ENCODE results near the gene NTNG1.
"Not testable (repeated sequence)": the region's sequence is repeated elsewhere in the genome, so short reads cannot be mapped to it uniquely, and the experiment has no call there.

NTNG1 gene

DNA sequence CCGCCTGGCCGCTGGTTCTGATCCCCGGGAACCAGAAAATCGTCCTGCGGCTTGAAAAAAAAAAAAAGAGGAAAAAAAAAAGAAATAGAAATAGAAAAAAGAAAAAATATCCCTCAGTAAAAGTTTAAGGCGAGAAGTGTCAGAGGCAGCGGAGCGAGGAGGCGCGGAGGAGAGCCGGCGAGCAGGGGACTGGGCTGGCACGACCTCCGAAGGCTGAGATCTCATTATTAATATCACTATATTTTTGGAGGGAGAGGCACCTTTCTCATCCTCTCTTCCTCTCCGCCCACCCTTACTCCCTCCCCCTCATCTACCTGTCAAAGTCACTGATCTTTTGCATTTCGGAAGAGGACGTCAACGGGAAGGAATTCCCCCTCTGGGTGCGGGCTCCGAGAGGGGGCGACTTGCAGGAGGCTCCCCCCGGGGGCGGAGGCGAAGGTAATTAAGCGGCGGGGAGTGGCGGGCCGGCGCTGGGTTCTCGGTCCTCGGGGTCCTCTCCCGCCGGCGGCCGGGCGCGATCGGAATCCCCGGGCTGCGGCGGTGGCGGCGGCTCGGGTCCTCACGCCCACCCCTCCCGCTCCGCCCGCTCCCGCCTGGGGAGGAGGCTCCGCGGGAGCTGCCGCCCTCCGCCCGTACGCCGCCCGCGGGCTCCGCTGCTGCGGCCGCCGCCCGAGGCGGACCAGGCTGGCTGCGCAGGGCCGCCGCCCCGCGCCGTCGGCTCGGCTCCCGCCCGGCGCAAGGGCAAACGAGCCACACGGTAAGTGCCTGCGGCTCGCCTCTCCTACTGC, at the start of gene NTNG1:
NTNG1 (plus strand) TSS at position 337 of the 788 bp plus-strand sequence.
- peak; percentile 29 for DNase-seq (ENCODE audit: low spot score)

DNA sequence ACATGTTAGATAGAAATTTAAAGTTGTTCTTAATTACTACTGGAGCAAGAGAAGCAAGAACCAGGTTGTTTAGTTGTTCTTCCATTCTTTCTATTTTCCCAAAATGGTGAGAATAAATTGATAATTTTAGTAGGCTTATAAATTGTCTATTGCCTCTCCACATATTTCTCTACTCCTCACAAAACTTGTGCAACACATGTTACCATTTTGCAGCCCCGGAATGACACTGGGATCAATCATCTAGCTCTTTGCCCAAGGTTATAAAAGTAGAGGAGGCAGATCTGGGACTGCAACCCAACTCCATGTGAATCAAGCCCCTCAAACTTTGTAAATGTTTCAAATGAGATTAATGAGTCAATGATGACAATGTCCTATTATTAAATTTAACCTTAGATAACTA, 49.4 kb upstream of the NTNG1 start:
- no peak for DNase-seq (ENCODE audit: low spot score)

DNA sequence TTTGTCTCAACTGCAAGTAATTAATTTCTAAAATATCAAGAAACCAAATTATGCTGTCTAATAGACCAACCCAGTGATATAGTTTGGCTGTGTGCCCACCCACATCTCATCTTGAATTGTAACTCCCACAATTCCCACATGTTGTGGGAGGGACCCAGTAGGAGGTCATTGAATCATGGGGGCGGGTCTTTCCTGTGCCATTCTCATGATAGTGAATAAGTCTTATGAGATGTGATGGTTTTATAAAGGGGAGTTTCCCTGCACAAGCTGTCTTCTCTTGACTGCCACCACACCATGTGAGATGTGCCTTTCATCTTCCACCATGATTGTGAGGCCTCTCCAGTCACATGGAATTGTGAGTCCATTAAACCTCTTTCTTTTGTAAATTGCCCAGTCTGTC, 47.4 kb upstream of the NTNG1 start:
- not testable (repeated sequence) for DNase-seq (ENCODE audit: low spot score)

DNA sequence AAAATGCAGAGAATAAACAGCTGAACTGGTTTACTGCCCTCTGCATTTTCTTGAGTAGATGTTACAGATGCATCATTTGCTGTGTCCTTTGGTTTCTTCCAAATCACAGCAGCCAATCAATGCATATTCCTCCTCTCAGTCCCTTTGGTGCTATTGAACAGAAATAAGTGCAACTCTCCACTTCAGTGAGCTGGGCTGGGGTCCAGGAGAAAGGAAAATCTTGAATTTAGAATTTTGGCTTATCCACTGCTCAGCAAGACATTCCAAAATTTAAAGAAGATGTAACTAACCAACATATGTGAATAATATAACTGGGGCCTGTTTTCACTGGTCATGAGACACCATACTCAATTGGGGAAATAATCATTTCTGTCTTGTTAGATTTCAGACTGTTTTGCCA, 45.2 kb upstream of the NTNG1 start:
- no peak for DNase-seq (ENCODE audit: low spot score)

DNA sequence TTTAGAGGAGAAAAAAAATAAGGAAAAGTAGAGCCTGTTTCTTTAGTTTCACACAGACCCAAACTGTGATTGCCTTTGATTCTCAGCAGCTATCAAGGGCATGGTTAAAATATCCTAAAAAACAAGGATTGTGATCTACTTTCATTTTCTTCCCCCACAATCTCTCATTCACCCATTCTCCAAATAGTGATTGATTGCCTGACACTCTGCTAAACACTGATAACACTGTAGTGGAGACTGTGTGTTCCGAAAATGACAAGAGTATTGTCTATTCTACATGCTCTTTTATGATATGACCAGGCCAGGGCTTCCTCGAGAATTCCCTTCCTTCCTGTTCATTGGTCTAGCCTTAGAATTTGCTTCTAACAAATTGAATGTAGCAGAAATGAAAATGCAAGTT, 44.1 kb upstream of the NTNG1 start:
- DNase-seq (ENCODE audit: low spot score), result no peak

DNA sequence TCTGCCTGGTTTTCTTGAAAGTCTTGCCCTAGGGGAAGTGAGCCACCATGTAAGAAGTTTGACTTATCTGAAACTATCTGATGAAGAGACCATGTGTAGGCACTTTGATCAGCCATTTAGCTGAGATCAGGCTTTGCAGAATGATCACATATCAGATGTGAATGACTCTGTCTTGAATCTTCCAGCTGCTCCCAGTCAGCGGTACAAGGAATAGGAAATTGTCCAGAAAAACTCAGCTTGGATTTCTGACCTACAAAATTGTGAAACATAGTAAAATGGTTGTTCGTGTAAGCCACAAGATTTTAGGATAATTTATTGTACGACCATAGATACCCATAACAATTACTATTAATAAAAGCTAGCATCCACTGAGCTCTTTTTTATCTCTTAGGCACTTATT, 41.9 kb upstream of the NTNG1 start:
- no peak for DNase-seq (ENCODE audit: low spot score)

DNA sequence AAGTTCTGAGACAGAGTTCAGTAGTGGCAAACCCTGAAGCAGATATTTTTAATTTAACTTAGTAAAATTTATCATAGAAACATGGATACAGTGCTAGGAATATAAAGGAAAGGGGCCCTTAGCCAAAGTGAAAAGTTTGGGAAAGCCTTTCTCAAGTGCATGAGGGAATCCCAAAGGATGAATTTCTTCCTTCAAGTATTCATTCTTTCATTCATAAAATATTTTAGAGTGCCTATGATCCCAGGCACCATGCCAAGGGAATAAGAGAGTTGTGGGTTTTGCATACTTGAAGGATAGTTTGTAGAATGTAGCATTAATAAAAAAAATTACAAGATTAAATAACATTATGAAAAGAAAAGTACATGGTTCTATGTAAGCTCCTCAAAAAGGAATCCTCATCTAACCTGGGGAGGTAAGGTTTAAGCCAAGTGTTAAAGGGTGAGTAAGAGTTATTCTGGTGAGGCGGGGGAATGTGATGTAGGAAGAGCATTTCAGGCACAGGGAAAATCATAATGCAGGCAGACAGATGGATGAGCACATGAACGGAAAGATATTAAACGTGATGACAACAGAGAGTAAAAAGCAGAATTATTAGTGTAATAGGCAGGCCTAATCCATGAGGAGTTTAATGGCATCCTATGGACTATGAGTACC, 40.4 kb upstream of the NTNG1 start:
- no peak for DNase-seq (ENCODE audit: low spot score)

DNA sequence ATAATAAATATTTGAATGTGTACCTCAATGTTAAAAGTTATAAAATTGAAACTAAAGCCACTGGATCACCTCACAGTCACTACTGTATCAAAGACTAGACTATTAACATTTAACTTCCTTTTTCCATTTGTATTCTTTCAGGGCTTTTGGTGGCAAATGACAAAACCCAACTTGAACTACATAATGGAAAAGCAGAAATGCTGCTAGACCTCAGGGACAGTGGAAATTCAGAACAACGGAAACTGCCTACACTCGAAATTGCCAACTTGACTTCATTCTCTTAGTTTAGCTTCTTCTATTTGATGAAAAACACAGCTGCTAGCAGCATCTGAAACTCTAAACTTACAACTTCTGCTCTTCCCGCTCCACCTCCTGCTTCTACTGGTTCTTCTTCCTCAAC, 34.9 kb upstream of the NTNG1 start:
- no peak for DNase-seq (ENCODE audit: low spot score)

DNA sequence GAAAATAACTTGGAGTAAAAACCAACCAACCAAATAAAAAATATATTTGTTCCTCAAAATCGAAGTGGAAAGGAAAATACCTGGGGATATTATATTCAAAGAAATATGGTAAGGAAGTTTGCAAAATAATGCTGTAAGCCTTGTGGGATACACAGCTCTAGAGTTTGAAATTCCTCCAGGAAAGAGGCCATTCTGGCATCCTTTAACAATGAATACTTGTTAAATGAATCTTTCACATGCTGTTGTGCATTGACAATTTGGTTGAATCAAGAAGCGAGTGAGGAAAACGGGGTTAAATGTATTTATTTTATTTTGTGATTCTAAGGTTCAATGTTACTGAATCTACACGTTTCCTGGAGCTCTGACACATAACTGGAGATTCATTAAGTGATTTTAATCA, 30.5 kb upstream of the NTNG1 start:
- DNase-seq (ENCODE audit: low spot score), result no peak

DNA sequence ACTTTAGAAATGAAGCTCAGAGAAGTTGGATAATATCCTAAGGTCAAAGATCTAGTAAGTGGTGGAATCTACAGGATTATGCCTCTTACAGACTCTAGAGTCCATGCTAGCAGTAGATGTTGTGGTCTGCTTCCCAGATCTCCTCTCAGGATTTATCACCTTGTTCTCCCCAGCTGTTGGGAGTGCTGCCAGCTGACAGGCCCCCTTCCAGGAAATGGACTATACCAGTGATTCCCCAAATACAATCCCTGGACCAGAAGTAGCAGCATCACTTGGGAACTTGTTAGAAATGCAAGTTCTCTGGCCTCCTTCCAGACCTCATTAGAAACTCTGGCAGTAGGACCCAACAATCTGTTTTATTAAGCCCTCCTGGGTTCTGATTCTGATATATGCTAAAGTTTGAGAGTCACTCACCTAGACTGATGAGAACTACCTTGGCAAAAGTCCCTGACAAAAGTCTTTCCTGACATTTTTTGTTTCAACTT, 24.5 kb upstream of the NTNG1 start:
- DNase-seq (ENCODE audit: low spot score), result no peak

DNA sequence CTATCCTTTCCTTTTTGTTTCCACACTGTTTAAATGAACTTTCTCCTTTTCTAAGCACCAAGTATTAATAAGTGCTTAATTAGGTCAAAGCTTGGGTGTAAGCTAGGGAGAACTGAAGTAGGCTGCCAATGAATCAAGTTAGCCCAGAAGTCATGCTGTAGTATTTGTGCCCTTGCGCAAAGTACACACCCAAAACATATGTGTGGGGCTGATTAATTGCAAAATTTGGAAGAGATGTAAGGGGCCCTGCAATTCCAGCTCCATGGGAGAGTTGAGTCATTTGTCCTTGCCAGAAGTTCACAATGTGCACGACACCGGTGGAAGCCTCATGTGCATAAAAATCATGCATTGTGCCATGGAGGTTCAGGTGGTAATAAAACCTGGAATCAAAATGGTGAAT, 18.6 kb upstream of the NTNG1 start:
- DNase-seq (ENCODE audit: low spot score), result no peak

DNA sequence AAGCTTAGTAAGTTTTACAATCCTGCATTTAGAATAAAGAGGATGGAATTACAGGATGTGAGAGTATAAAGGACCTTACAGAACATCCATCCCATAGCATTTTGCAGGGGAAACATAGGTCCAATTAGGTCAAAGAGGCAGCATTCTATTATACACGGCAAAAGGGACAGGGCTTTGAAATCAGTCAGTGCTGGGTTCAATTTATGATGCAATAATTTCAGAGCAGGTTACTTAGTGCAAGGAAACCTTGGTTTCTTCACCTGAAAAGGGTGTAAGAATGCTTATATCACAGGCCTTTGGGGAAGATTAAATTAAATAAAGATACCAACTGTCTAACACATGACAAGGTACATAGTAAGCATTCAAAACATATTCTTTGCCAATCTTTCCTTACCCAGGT, 17.1 kb upstream of the NTNG1 start:
- DNase-seq (ENCODE audit: low spot score), result no peak

DNA sequence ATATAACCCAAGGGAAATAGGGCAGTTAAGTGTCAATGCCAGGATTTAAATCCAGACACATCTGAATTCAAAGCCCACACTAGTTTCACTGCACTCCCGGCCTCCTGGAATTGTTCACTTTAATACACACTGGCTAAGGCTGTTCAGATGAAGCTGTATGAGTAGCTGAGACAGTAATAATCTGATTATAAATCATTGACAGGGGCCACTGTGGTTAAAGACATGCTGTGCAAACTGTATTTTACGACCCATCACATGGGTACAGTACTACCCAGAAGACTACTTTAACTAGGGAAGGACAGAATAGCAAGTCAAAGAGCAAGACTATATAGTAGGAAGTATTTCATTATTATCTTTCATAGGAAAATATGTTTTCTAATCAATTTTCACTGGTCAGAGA, 16.1 kb upstream of the NTNG1 start:
- DNase-seq (ENCODE audit: low spot score), result no peak

DNA sequence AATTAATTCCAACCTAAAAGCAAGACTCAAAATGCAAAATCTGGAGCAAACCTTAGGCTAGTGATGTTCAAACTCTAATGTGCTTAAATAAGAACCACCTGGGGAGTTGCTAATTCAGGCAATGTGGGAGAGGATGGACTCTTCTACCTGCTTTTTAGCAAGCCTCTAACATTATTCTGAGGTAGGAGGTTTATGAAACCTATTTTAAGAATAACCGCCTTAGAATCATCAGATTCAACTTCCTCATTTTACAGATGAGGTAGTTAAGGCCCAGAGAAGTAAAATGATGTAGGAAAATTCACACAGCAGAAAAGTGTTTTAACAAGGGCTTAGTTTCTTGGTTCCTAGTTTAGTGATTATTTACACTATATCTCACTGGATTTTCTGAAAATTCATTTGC, 8.6 kb upstream of the NTNG1 start:
- no peak for DNase-seq (ENCODE audit: low spot score)

DNA sequence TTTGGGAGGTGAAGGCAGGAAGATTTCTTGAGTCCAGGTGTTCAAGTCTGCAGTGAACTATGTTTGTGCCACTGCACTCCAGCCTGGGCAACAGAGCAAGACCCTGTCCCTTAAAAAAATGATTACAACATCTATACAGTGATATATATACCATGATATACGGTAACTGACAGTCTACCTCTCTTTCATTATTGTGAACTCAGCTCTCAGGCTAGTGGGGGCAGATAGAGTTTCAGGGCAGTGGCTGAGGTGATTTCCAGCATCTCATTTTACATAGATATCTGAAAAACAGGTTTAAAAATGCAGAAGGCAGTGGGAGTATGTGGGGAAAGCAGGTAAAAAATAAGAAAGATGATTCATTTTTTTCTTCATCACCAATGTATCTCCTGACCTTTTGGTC, 8.1 kb upstream of the NTNG1 start:
- DNase-seq (ENCODE audit: low spot score), result no peak

DNA sequence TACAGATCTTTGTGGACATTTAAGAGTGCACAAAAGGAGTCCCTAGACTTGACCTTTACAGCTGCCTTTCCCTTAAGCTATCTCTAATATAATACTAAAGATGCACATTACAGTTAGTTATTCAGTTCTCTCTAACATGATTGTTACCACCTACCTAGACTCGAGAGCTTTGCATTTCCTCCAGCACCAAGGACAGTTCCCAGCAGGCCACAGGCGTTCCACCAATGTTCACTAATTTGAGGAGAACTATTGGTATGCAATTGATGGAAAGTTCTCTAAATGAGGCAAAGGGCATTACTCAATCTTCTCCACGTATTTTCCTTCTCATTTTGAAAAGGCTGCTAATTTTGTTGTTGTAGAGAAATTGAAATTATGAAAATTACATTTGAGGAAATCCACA, 5.4 kb upstream of the NTNG1 start:
- DNase-seq (ENCODE audit: low spot score), result peak; percentile 39

DNA sequence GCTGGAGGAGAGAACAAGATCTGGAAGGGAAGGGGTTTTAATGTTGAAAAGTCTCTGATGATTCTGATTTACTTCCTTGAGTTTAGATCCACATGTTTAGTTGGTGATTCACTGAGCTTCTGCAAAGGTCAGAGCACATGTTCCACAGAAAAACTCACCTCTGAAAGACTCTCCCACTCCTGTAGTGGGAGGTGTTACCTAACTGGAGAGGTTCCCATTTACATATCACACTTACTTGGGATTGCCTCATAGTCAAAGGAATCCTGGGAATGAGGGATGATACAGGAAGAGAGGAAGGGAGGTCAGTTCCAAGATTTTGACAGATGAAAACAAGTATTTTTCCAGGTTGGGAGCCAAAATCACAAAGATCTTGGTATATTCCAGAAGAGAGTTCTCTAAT, 2.7 kb upstream of the NTNG1 start:
- DNase-seq (ENCODE audit: low spot score), result no peak

DNA sequence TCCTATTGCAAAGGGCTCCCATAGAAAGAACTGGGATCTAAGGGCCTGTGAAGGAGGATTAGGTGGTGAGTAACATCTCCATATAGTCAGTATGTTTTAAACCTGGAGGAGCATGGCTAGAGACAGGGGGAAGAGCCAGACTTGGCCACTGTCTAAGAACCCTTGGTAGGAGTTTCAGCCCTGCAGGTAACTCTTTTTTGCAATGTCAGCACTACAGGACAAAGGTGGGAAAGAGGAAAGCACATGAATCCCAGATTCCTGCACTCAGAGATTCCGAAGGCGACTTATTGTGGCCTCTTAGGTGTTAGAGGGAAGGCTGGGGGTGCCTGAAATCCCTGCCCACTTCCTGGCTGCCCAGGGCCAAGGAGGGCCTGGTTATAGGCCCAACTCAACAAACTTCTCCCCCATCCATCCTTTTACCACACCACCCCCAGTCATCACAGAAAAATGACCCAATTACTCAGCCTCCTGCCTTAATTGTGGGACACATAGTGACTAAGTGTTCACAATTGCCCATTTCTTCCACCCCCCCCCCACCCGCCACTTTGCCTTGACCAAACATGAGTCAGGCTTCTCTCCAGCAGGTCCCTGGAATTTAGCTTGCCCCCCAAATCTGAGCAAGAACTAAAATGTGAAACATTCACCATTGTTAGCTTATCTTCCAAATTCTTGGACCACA, 1.9 kb upstream of the NTNG1 start:
- peak; percentile 11 for DNase-seq (ENCODE audit: low spot score)

DNA sequence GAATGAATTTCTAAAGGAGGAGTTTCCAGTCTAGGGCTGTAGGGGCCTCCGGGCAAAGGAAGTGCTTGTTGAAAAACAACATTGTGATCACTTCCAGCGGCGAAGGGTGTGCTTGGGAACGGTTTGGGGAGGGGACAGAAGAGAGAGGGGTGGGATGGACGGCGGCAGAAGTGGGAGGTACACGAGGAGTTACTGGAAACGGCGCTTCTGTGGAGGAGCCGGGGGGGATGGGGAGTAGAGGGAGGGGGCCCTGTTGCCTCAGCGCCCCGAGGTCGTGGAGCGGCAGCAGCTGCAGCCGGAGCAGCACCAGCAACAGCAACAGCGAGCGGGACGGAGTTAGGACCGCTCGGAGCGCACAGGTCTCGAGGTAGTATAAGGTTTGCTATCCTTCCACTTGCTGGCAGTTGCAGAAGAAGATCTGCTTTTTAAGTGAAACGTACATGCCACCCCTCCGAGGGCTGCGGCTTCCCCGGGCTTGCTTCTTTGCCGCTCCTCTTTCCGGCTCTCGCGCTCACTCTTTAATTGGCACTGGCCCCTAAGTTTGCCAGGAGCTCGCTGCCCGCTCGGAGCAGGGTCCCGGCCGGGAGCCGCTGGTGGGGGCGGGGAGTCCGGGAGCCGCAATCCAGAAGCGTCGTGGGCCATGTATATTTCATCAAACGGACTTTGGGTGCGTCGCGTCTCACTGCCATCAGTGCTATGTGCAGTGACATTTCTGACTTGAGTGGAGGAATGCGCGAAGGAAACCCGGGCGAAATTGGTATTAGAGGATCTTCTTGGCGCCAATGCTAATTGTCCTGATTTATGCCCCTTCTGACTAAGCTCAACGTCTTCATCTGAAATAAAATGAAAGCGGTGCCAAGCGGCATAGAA, 771 bp upstream of the NTNG1 start:
- DNase-seq (ENCODE audit: low spot score), result peak; percentile 17

DNA sequence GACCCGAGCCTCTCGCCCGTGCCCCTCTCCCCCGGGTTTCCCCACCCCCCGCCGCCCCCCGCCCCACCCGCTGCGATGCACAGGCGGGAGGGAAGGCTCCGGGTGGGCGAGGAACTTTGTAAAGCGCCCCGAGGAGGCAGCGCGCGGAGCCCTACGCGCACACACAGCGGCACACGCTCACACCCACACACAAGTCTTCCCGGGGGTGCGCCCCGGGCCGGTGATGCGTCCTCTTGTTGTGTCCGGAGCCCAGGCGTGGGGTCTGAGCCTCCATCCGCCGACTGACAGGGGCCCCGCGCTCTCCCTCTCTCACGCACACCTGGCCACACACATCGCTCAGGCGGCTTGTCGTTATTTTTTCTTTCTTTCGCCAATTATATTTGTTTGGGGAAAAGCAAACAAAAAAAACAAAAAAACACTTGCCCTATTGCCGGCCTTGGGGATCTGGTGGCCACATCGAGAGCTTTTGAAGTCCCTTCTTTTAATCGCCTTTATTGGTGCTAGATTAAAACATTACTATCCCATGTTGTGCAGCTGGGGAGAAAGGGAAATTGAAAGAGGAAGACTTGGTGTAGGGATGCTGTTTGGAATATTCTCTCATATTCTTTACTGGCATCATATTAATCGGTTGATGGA, 770 bp downstream of the NTNG1 start:
- peak; percentile 8 for DNase-seq (ENCODE audit: low spot score)

DNA sequence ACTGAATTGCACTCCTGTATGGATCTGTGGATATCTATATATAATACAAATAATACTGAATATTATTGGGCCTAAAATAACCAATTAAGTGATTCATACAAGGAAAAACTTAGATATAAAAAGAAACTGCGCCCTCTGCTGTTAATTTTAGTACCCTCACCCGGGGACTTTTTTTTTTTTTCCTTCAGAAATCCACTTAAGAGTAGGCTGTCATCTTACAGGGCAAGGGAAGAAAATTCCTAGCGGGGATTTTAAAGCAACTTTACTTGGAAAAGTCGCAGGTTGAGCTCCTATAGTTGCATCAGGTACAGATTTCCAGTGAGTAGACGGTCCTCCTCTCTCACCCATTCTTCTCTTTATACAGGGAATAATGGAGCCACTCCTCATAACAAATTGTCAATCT, 1.3 kb downstream of the NTNG1 start:
- peak; percentile 29 for DNase-seq (ENCODE audit: low spot score)

DNA sequence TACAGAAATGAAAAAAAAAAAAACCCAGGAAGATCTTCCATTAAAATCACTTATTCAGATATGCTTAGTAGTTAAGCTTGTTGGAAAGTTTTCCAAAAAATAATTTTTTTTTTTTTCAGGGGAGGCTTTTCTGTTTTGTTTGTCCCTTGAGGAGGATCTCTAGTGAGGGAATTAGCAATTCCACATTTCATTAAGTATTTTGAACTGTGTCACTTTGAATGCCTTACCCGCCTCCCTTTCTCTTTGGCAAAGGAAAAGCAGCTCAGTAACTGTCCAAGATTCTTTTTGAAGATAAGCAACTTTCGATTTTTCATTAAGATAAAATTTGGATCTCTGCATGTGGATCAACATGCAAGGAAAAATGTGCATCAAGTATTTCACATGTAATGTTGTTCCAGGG, 1.8 kb downstream of the NTNG1 start:
- DNase-seq (ENCODE audit: low spot score), result no peak
